Measurements from ENCODE around the gene USH1C. TPM values are rescaled to one million over a fixed set of nuclear protein-coding genes. Genes with fewer than 3 reads are reported as not detected.

Gene USH1C
- total and polyA plus RNA-seq, 2 of the 4 experiments (the other 2 are of a cell fraction) = not detected

DNA sequence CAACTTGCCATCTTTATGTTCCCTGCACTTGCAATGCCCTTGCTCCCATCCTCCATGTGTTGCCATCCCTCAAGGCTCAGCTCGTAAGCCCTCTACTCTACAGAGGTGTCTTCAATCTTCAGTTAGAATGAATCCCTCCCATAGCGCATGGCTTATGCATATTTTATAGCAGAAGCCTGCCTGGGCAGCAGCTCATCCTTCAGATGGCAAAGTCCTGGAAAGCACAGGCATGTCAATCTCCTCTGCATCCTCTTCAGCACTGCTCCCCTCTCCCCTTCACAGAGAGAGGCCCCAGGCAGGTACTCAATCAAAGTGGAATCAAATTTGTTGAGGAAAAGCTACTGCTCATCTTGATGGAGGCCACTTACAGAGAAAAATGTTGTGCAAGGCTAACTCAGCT lies 36.4 kb downstream of the USH1C start:
- no peak overlapping the region for H4K91ac ChIP-seq (ENCODE audit: insufficient read depth, low read depth, low read length)
- peaks cover 15% of the 10 kb centered on the region for H3K27me3 ChIP-seq (ENCODE audit: control insufficient read depth, insufficient read depth, low read length)
- no peak overlapping the region for H2BK15ac ChIP-seq (ENCODE audit: low read depth, low read length)
- H3K4me1 ChIP-seq (ENCODE audit: control insufficient read depth, insufficient read depth, low read length) = no peaks in the 10 kb centered on the region
- no peak overlapping the region for H3K18ac ChIP-seq (ENCODE audit: low read depth, low read length)
- H3K56ac ChIP-seq (ENCODE audit: extremely low read depth, insufficient read depth, low read length) = no peak overlapping the region
- no peak overlapping the region for H3K4ac ChIP-seq (ENCODE audit: low read depth, low read length)
- WGBS, 2 experiments (ENCODE audit: extremely low coverage in 2 of 2, insufficient read length in 1 of 2) = no CpG with 5 or more reads among the region's 2 CpGs
- no peak overlapping the region for H2AK5ac ChIP-seq (ENCODE audit: low read depth, low read length)
- H2BK5ac ChIP-seq (ENCODE audit: low read depth, low read length, poor library complexity, severe bottlenecking) = no peak overlapping the region
- H4K5ac ChIP-seq (ENCODE audit: low read depth, low read length) = no peak overlapping the region
- intact Hi-C loops (cut with micrococcal nuclease) (loop anchor here (10.0 kb wide), 2 partner anchors 683 to 723 kb away; no protein-coding TSS in a partner anchor), dilution Hi-C loops (cut with HindIII; ENCODE audit: low sequenced_read_pairs, unreplicated experiment) (no loop called here), in situ Hi-C loops (cut with MboI; ENCODE audit: low sequenced_read_pairs) (loop anchor here (10.0 to 25.0 kb wide), 2 partner anchors 273 to 570 kb away; no protein-coding TSS in a partner anchor)
- no TSS peak for BruUV-seq (replicated peaks)
- H3K9me3 ChIP-seq (ENCODE audit: control insufficient read depth, insufficient read depth, low read length) = no peaks in the 10 kb centered on the region
- no peaks in the 10 kb centered on the region for H3K79me1 ChIP-seq (ENCODE audit: low read depth in 1 of 2, low read length in 2 of 2)
- no peak overlapping the region for H2BK20ac ChIP-seq (ENCODE audit: low read depth, low read length)
- no peak overlapping the region for H3K9ac ChIP-seq (ENCODE audit: low read depth, low read length)
- H3K14ac ChIP-seq (replicated peaks; ENCODE audit: low read depth, low read length) = no peak overlapping the region
- ChIA-PET CTCF (interaction anchor here (0.5 to 1.1 kb wide), 2 partner anchors 121 to 154 kb away, joined by 3 to 5 read pairs; no protein-coding TSS in a partner anchor), POLR2A (ENCODE audit: unreplicated experiment) (no interaction called here)
- H3K36me3 ChIP-seq (ENCODE audit: control insufficient read depth, insufficient read depth, low read length) = no peaks in the 10 kb centered on the region
- no peak overlapping the region for H2AK9ac ChIP-seq (replicated peaks; ENCODE audit: low read depth, low read length, poor library complexity)
- no peak for ATAC-seq (ENCODE audit: low read depth)
- H4K20me1 ChIP-seq (ENCODE audit: insufficient read depth, low read length) = no peaks in the 10 kb centered on the region
- no peak overlapping the region for H3K4me3 ChIP-seq (ENCODE audit: insufficient read depth, low read depth, low read length)
- TF ChIP-seq RCOR1 (IDR thresholded peaks at IDR 0.05; ENCODE audit: insufficient replicate concordance, low read length) (no peak), RAD21 (IDR thresholded peaks at IDR 0.05; ENCODE audit: low read length) (no peak), MAZ (IDR thresholded peaks at IDR 0.05; ENCODE audit: borderline replicate concordance, low read depth, low read length) (no peak)
- H2AFZ ChIP-seq (replicated peaks; ENCODE audit: low read length, poor library complexity) = no peak overlapping the region
- no peak overlapping the region for H3K27ac ChIP-seq (ENCODE audit: insufficient read depth, low read length)
- H3K9me1 ChIP-seq (ENCODE audit: insufficient read depth, low read length) = no peaks in the 10 kb centered on the region
- no peak overlapping the region for H3K4me2 ChIP-seq (ENCODE audit: low read depth, low read length)
- no peak overlapping the region for H4K8ac ChIP-seq (ENCODE audit: low read depth in 2 of 2, low read length in 2 of 2)
- no peak overlapping the region for H3K23ac ChIP-seq (ENCODE audit: low read depth, low read length)
- no peak for DNase-seq
- H2BK120ac ChIP-seq (ENCODE audit: low read depth, low read length) = no peak overlapping the region

All from IMR-90 (cell line).